Measurements from ENCODE around the gene NEDD4L. TPM values are rescaled to one million over a fixed set of nuclear protein-coding genes. Genes with fewer than 3 reads are reported as not detected.

The NEDD4L gene
- total RNA-seq, 1 donor: 31.5 TPM

DNA sequence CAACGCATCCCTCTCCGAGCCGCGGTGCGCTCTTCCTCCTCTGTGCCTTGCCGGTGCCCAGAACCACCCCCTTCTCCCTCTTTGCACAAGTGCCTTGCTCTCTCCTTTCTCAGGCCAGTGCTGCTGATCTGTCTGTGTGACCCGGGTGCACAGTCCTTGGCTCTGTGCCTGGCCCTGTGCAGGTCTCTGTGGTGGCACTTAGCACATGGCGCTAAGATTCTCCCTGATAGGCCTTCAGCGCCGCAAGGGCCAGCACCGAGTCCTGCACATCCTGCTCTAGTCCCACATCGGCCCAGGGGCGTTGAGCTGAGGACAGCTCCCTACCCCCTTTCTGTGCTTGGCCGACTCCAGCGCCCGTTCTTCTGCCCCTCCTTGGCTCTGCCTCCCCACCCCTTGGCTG, 136.1 kb downstream of the NEDD4L start:
- TF ChIP-seq, protein P1, sequence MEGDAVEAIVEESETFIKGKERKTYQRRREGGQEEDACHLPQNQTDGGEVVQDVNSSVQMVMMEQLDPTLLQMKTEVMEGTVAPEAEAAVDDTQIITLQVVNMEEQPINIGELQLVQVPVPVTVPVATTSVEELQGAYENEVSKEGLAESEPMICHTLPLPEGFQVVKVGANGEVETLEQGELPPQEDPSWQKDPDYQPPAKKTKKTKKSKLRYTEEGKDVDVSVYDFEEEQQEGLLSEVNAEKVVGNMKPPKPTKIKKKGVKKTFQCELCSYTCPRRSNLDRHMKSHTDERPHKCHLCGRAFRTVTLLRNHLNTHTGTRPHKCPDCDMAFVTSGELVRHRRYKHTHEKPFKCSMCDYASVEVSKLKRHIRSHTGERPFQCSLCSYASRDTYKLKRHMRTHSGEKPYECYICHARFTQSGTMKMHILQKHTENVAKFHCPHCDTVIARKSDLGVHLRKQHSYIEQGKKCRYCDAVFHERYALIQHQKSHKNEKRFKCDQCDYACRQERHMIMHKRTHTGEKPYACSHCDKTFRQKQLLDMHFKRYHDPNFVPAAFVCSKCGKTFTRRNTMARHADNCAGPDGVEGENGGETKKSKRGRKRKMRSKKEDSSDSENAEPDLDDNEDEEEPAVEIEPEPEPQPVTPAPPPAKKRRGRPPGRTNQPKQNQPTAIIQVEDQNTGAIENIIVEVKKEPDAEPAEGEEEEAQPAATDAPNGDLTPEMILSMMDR (IDR thresholded peaks at IDR 0.05; ENCODE audit: insufficient read depth, low read depth, low read length): no peak
- DNase-seq (ENCODE audit: low read depth): no peak
- no peak overlapping the region for H3K4me3 ChIP-seq (ENCODE audit: low read depth, low read length)

DNA sequence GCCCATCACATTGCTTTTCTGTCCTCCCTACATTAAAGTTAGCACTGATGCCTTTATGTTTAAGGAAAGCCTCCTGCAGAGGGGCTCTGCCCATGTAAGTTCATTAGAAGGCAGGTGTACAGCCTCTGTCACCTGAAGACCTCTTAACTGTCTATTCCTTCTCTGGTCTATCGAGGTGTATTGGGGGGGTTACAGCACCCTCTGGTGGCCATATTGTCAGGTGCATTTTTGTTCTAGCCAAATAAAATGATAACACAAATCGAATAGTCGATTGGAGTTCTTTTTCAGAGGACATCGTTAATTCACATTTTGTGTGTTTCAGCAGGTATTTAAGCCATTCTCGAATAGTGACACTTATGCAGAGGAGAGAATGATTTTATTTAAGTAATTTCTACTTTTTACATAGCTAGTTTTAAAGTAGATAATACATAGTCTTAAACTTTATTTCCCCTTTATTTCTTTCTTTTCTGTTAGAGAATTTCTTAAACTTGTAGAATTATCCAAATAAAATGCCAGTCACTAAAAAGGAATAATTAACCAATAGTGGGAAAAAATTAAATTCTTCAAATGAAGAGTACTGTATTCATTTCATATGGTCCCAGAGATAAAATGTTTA, 136.8 kb downstream of the NEDD4L start:
- DNase-seq (ENCODE audit: low read depth): peak; percentile 57
- no peak overlapping the region for H3K4me3 ChIP-seq (ENCODE audit: low read depth, low read length)
- TF ChIP-seq, protein P1 (IDR thresholded peaks at IDR 0.05; ENCODE audit: insufficient read depth, low read depth, low read length): peak; percentile 82

DNA sequence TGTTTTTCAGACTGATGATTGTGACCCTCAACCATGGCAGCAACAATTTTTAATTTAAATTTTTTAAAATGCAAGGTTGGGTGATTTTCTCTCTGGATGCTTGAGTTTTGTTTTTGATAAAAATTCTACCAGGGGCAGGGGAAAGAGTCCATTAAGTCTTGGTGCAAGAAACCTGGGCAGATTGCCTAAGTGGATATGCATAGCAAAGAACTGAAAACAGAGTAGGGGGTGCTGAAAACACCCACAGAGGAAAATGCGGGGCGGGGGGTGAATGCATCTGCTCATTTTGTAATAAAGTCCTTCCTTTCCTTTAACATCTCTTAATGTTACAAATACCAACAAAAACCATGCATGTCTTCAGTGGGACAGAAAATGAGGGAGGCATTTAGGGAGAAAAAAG, 138.0 kb downstream of the NEDD4L start:
- DNase-seq (ENCODE audit: low read depth): no peak
- TF ChIP-seq, protein P1 (IDR thresholded peaks at IDR 0.05; ENCODE audit: insufficient read depth, low read depth, low read length): no peak
- H3K4me3 ChIP-seq (ENCODE audit: low read depth, low read length): no peak overlapping the region

DNA sequence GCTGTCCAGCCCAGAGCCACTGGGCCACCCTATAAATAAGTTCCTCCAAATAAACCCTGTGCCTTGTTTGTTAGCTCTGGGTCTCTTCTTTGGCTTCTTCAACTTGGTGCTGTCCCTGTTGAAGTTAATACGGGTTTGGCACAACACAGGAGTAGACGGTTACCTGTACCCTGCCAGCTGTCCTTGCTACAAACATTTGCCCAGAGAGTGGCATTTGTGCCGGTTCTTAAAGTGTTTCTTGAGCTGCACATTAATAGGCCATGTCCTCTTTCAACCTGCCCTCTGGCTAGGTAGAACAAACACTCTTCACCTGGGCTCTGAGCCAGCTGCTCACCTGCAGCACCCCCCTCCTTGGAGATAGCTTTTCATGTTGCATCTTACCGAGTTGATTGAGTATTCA, 139.2 kb downstream of the NEDD4L start:
- TF ChIP-seq, protein P1 (IDR thresholded peaks at IDR 0.05; ENCODE audit: insufficient read depth, low read depth, low read length): no peak
- no peak for DNase-seq (ENCODE audit: low read depth)
- no peak overlapping the region for H3K4me3 ChIP-seq (ENCODE audit: low read depth, low read length)

DNA sequence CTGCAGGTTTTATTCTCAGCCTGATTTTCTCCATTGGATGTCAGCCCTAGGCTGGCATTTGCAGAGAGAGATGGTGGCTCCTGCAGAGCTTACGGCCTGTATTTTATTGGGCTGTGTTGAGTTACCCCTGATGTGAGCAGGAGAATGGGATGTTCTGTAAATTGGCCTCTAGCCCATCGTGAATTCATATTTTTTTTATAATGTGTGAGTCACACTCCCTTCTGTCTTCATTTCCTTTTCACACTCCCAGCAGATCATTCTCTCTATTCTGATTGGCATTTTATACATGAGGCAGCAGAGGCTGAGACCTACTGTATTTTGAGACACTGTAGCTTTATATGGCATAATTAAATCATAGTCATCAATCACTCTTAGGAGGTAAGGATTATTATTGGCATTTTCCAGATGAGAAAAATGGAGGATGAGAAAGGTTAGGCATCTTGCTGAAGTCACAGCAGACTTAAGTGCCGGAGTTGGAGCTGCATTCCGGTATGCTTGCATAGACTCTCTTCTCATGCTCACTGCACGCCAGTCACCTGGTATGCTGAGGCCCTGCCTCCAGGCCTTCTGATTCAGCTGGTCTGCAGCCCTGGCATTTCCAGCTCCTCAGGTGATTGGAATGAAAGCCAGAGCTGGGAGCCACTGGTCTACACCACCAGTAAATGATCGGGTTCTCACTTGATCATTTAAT, 142.4 kb downstream of the NEDD4L start:
- peak; percentile 40 for DNase-seq (ENCODE audit: low read depth)
- TF ChIP-seq, protein P1 (IDR thresholded peaks at IDR 0.05; ENCODE audit: insufficient read depth, low read depth, low read length): no peak
- no peak overlapping the region for H3K4me3 ChIP-seq (ENCODE audit: low read depth, low read length)

DNA sequence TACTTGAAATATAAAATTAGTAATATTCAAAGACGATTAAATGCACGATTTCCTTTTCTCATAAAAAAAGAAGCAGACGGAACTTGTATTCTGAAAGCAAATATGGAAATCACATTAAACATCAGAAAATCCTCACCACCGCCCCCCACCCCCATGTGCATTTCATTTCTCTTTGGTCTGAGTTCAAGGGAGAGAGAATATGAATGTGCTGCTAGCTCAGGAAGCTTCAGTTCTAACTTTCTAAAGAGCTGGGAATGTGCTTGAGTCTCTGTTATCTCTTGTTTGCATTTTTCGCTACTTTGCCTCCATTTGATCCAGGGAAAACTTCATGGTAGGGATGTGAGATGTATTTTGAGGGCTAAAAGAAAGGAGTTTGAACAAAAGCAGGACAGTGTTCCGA, 143.6 kb downstream of the NEDD4L start:
- TF ChIP-seq, protein P1 (IDR thresholded peaks at IDR 0.05; ENCODE audit: insufficient read depth, low read depth, low read length): no peak
- DNase-seq (ENCODE audit: low read depth): no peak
- H3K4me3 ChIP-seq (ENCODE audit: low read depth, low read length): no peak overlapping the region

Measured in fibroblast of villous mesenchyme (primary cell).